HG03354 (cell line): ENCODE data around the gene C1orf122.

Experiments used
- ATAC-seq: cut with Tn5 transposase; IDR thresholded peaks from one replicate; pipeline ENCODE4 v1.9.1; 2021; ENCODE audit warnings: mild to moderate bottlenecking; ENCODE audit not compliant: unreplicated experiment, poor library complexity, severe bottlenecking

Gene C1orf122

DNA sequence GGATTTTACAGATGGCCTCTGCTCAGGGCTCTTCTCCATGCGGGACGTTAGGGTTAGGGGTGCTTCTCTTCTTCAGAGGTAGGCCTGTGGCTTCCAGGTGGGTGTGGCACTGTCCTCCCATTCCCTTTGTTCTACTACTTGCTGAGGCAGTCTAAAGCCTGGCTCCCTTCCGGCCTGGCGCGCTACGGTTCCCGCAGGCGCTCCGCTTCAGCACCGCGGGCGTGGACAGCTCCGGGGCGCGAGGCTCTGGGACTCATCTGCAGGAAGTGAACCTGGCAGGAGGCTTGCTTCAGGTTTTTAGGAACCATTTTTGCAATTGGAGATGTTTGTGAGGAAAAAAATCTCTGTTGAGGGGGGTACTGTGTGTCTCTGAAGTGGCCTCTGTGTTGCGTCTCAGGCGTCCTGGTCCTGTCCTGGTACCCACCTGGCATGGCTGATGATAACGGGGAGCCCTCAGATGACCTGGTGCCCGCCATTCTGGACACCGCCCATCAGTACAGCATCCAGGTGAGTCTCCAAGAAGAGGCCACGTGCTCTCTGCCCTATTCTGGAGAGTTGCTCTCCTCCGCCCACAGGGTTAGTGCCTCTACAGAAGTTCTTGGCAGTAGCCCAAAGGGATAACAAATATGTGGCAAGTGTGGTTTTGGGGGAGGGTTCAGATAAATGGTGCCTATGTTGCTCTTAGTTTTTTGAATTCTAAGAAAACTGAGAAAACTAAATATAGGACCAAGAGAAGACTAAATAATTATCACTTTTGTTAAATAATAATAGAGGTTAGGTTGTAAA lies 12.1 kb upstream of the C1orf122 start:
- no peak for ATAC-seq

DNA sequence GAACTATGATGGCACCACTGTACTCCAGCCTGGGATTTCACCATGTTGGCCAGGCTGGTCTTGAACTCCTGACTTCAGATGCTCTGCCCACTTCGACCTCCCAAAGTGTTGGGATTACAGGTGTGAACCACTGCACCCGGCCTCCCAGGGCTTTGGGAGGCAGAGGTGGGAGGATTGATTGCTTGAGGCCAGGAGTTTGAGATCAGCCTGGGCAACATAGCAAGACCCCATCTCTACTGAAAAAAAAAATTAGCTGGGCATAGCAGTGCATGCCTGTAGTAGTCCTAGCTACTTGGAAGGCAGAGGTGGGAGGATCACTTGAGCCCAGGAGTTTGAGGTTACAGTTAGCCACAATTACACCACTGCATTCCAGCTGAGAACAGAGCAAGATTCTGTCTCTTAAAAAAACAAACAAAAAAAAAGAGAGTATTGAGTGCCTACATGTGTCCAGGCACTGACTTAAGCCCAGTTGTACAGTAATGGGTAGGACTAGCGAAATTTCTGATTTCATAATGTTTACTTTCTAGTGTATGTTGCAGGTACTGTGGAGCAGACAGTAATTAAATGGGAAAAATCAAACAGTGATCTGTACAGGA lies 9.7 kb upstream of the C1orf122 start:
- ATAC-seq = no peak

DNA sequence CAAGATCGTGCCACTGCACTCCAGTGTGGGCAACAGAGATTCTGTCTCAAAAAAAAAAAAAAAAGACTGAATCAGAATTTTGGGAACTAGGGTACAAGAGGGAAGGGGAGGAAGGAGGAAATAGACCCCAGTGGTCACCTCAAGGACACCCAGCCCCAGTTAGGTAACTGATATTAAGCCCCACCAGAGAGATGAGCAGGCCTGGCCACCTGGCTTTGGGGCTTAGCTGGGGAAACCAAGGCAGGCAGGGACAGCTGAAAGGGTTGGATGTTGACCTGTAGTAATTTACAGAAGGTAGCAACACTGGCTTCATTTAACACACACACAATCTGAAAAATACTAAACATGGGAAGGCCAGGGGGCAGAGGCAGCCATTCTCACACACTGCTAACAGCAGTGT lies 5.2 kb upstream of the C1orf122 start:
- ATAC-seq = no peak

DNA sequence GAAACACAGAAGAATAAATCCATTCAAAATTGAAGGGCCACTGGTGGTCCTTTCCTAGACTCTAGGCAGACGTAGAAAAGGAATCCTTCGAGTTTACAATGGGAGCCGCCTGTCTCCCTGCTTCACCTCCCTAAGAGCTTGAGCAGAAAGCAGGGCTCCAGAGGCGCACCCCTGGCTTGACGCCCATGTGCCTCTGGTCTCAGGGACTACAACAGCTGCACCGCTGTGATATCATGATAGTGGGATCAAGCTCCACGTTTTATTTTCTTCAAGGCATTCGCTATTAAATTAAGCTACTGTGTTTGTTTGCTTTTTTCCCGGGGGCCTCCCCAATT lies 403 bp upstream of the C1orf122 start:
- no peak for ATAC-seq

DNA sequence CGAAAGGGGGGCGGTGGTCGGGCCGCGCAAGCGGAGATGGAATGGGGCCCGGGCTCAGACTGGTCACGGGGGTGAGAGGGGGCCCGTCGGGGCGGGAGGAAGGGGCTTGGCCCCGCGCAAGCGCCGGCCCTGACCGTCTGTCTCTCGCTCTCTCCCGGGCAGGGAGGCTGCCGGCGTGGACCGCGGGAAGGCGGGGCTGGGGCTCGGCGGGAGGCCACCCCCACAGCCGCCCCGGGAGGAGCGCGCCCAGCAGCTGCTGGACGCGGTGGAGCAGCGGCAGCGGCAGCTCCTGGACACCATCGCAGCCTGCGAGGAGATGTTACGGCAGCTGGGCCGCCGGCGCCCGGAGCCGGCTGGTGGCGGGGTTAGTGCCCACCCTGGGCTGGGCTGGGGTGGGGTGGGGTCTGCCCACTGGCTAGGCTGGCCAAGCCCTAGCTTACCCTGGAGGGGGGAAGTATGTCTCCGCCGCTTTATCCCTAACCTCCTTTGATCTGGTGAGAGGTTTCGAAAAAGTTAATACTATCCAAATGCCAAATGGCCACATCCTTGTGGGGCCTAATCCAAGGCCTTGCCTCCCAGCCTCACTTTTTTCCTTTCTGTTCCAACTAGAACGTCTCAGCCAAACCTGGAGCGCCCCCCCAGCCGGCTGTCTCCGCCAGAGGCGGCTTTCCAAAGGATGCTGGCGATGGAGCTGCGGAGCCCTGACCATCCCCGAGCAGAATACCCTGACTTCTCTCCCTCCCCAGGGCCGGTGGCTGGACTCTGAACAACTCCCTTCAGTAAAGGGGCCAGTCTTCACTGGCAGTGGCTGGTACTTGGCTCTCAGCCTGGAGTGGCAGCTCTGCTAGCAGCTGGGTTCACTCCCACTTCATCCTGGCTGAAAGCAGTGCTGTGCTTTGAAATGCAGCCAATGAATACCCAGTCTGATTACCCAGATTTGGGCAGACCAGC lies 1.1 kb downstream of the C1orf122 start:
- ATAC-seq = peak; percentile 35

DNA sequence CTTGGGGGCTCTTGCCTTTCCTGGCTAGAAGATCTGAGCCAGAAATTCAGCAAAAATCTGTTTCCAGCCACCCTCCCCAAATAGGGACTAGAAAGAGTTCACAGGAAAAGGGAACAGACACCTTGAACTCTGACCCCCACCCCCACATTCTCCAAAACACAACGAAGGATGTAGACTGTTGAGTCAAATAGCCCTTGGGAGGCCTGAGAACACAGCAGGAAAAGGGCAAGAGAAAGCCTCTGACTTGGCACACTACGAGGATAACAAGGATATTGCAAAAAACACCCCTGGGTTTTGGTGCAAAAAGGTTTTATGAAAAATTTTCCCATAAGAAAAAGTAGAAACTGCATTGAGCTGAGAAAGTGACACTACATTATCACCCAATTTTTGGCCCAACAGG lies 2.4 kb downstream of the C1orf122 start:
- ATAC-seq = no peak

DNA sequence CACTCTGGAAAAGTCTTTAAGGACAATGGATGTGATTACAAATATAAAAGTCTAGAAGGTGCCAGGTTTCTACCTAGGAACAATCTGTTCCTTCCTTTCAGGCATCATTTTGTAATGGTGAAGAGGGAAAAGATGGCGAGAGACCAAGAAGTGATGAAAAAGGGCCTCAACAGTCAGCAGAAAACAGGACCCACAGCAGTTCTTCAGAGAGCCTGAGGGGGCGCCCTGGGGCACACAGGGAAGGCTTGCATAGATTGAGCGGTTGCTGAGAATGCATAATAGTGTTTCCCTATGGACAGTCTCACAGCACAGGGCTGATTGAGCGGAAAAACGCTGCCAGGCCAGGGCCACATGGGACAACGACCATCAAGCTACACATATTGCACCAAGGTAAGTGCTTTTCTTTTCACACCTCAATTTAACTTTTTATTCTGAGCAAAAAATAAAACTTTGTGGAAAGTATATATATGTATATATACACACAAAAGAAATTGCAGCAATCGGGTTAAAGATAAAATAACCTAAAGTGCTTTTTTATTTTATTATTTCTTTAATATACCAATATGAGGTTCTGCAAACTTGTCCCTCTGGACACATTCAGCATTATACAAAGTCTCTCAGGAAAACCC lies 3.6 kb downstream of the C1orf122 start:
- ATAC-seq = no peak

DNA sequence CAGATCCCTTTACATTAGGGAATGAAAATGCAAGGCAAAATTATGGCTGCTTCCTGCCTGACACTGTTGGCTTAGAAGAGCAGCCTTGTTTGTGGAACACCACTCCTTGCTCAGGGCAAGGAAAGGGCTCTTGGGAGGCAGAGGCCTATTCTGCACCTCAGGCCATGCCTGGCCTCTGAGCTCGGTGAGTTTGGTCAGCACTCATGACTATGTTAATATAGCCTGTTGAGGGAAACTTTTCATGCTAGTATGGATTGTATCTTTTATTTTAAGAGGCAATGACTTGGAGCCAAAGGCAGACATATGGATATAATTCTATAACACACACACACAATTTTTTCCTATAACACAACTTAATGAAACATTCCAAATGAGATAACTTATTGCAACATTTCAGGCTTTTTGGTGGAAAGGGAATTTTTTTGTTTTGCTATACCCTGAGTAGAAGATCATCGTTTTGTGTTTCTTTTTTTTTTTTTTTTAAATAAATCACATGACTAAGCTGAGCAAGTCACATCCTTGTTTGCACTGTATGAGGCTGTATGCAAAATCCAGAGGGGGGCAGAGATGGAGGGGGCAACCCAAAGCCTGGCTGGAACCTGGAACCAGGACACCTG lies 6.0 kb downstream of the C1orf122 start:
- ATAC-seq = no peak

DNA sequence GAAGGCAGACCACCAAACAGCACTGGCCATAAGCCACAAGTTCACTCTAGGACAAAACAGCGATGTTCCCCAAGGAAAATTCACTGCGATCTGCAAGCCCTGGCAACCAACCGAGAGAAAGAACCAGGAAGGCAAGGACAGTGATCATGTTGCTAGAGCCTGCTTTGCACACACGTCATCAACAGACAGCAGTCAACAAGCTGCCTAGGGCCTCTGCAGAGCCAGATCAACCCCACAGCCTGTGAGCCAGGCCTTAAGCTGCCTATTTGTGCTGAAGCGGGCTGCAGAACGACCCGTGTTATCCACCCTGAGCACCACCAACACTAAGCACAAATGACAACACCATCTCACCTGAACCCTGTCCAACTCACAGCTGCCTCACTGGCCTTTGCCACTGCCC lies 6.7 kb downstream of the C1orf122 start:
- ATAC-seq = no peak

DNA sequence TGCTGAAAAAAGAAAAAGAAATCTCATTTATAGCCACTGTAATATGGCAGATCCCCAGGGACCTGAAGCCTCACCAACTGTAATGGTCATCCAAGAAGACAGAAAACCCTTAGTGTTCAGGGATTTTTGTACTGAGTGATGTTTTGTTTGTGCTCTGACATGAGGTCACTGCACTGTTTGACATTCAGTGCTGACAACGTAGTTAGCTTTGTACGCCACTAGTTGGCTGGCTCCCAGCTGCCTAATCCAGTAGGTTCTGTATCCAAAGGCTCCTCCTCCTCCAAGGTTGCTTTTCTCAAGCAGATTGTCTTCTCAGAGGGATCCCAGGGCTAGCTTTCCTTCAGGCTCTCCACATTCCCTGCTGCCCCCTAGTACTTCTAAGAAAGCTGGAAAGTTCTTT lies 9.9 kb downstream of the C1orf122 start:
- no peak for ATAC-seq

DNA sequence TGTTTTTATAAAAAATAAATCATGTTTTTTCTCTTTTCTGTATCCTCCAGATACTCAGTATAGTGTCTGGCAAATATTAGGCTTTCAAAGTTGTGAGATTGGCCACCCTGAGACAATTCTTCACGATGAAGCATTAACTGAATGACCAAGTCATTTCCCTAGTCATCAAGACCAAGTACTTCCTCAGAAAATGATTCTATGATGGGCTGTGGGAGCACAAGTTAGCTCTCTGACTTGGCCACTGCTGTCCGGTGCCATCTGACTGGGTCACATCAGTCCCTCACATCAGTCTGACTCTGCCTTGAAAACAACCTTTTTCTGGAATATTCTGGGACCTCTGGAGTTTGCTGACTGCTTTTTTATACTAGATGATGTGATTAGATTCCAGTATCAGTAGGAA lies 13.9 kb downstream of the C1orf122 start:
- no peak for ATAC-seq

DNA sequence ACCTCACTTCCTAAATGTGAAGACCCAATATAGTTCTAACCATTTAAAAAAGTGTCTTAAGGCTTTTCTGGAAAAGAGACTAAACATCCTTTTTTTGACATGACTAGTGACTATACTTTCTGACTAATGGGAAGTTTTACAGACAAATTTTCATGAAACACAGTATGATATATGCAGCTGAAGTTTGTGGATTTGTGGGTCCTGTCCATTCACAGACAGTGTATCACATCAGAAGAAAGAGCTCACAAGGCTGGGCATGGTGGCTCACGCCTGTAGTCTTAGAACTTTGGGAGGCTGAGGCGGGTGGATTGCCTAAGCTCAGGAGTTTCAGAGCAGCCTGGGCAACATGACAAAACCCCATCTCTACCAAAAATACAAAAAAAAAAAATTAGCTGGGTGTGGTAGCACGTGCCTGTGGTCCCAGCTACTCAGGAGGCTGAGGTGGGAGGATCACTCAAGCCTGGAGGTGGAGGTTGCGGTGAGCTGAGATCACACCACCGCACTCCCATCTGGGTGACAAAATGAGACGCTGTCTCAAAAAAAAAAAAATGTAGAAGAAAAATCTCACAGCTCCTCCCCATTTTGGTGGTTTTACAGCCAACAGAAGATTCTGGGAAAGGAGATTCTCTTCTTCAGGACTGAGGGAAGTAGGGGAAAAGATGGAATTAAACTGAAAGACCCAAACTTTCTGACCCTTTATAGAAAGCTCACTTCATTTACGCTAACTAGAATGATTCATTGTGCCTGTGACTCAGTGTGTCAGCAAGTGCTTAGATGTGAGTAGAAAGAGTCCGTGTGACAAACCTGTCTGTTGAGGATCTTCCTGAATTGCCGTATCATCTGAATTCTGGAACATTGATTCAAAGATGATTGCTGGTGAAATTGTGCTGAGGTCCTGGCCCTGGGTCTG lies 15.6 kb downstream of the C1orf122 start:
- no peak for ATAC-seq

DNA sequence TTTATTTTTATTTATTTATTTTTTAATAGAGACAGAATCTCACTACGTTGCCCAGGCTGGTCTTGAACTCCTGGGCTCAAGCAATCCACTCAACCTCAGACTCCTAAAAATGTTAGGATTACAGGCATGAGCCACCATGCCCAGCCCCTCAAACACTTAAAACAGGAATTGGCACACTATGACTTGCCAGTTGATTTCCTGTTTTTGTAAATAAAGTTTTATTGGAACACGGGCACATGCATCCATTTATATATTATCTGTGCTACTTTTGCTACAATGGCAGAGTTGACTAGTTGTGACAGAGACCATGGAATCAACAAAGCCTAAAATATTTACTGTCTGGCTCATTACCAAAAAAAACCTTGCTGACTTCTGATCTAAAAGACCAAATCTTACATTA lies 16.4 kb downstream of the C1orf122 start:
- ATAC-seq = no peak

DNA sequence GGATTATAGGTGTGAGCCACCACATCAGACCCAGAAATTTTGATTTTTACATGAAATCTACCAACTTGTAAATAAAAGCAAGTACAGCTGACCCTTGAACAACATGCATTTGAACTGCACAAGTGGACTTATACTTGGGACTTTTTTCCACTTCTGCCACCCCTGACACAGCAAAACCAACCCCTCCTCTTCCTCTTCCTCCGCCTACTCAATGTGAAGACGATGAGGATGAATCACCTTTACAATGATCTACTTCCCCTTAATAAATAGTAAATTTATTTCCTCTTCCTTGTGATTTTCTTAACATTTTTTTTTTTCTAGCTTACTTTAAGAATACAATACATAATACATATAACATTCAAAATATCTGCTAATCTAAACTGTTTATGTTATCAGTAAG lies 17.9 kb downstream of the C1orf122 start:
- no peak for ATAC-seq

DNA sequence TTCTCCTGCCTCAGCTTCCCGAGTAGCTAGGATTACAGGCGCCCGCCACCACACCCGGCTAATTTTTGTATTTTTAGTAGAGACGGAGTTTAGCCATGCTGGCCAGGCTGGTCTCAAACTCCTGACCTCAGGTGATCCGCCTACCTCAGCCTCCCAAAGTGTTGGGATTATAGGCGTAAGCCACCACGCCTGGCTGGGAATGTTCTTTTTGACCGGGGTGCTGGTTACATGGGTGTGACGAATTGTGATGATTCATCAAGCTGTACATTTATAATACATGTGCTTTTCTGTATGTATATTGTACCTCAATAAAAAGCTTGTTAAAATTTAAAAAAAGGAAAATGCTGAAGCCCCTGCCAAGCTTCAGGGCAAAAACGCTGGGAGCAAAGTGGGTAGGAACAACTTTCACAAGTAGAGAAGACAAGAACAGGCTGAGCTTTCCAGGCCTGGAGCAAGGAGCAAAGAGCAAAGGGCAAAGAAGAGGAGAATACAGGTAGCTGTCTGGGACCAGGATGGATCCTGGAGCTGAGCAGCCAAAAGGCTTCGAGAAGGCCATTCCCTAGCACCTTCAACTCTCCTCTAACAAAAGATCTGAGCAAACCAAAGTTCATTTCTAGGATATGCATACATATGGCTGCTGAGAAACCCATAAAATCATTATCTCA lies 21.0 kb downstream of the C1orf122 start:
- ATAC-seq = no peak

DNA sequence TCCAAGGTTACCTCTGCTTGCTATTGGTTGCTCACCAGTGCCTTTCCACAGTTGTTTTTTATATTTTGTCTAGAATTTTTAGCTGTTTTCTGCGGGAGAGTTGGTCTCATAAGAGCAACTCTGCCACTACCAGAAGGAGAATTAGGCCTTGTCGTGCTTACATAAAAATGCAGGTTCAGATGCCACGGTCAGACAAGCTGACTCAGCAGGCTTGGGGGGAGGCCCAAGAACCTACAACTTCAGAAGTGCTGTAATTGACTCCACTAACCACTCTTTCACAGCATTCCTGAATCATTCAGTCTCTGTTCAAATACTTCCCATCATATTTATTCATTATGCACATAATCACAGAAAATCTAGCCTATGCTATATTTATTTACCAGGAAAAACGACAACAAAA lies 23.5 kb downstream of the C1orf122 start:
- no peak for ATAC-seq

DNA sequence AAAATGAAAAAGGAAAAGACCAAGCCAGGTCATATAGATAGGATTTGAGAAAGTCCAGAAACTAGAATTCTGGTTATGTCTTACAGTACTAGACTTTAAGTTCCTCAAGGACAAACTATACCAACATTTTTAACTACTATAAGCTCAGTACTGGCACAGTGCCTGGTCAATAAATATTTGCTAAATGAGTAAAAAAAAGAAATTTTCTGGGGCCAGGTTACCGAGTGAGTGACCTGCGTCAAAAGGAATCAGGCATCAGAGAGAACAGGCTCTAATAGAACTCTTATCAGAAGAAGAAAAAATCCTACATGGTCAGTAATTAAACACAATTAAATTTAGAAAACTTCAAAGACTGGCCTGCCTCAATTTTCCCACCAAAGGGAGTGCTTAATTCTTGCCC lies 24.2 kb downstream of the C1orf122 start:
- ATAC-seq = no peak

DNA sequence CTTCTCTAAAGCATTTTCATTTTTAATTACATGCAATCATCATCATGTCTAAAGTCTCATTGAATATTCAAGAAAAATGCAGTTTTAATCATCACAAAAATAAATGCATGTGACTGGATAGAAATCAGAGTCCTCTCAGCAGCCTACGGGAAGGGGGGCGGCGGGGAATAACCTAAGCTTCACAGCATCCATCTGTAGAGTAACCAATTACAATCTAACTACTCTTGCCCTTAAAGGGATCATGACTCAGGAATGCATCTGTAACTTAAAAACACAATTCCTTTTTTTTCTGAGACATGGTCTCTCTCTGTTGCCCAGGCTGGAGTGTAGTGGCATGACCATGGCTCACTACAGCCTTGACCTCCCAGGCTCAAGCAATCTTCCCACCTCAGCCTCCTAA lies 29.2 kb downstream of the C1orf122 start:
- no peak for ATAC-seq
